ENCODE data around the gene RNF144B.

DNA sequence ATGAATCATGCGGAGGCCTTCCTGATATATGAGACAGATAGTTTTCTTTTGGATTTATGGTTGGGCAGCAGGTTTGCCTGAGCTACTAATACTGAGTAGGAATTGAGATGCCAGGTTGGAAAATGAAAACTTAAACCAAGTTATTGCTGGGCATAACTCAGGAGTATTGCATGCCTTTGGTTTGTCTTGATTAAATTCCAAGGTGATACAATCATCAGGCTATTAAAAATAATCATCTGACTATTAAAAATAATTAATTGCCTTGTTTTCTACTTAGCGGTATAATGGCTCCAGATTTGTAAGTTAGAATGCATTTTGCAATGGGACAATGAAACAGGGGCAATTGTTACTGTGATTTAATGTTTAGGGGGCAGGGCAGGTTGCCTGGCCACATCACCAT, 15.5 kb upstream of the RNF144B start:
- TF ChIP-seq CTCF (IDR thresholded peaks at IDR 0.05) (no peak), POLR2A (IDR thresholded peaks at IDR 0.05) (no peak), POLR2AphosphoS5 (IDR thresholded peaks at IDR 0.05) (no peak)

Measured in stomach (tissue), 4 donors.